HK-2 (cell line): ENCODE measurements around the gene MFAP1.
"Not testable (repeated sequence)": the region's sequence is repeated elsewhere in the genome, so short reads cannot be mapped to it uniquely, and the experiment has no call there.

Experiments used
- DNase-seq: peaks from one replicate; pipeline ENCODE4 v3.0.0-alpha.2; 2018; ENCODE audit not compliant: unreplicated experiment

The MFAP1 gene, protein sequence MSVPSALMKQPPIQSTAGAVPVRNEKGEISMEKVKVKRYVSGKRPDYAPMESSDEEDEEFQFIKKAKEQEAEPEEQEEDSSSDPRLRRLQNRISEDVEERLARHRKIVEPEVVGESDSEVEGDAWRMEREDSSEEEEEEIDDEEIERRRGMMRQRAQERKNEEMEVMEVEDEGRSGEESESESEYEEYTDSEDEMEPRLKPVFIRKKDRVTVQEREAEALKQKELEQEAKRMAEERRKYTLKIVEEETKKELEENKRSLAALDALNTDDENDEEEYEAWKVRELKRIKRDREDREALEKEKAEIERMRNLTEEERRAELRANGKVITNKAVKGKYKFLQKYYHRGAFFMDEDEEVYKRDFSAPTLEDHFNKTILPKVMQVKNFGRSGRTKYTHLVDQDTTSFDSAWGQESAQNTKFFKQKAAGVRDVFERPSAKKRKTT

GRCh38 chr15:43824302-43825246 is at the start of gene MFAP1:
Gene MFAP1 (minus strand): TSS chr15:43824690. CDS start chr15:43824569, 121 bp downstream.
- DNase-seq, result peak; percentile 87

- no peak for DNase-seq
Measured at GRCh38 chr15:43873651-43874050, 49.2 kb upstream of the MFAP1 start.

GRCh38 chr15:43872416-43873020 is 48.0 kb upstream of the MFAP1 start:
- peak; percentile 18 for DNase-seq

DNA sequence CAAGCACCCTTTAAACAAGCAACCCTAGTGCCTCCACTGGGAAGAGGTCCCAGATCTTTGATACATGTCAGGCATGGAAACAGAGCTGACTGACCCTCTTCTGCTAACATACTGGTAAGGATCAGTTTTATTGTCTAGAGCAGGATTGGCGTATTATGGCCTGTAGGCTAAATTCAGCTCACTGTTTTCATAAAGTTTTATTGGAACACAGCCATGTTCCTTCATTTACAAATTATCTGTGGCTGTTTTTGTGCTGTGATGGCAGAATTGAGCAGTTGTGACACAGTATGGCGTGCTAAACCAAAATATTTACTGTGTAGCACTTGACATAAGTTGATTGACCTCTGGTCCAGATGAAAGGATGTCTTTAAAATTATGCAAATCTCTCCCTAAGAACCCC is 47.3 kb upstream of the MFAP1 start:
- DNase-seq, result no peak

GRCh38 chr15:43868406-43868805 is 43.9 kb upstream of the MFAP1 start:
- no peak for DNase-seq

GRCh38 chr15:43867096-43867495 is 42.6 kb upstream of the MFAP1 start:
- DNase-seq, result no peak

DNA sequence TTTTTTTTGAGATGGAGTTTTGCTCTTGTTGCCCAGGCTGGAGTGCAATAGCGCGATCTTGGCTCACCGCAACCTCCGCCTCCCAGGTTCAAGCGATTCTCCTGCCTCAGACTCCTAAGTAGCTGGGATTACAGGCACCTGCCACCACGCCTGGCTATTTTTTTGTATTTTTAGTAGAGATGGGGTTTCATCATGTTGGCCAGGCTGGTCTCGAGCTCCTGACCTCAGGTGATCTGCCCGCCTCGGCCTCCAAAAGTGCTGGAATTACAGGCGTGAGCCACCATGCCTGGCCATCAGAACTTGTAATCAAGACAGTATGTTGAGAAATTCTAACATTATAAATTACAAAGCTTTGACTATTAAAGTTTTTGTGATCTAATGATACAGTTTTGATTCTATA is 42.1 kb upstream of the MFAP1 start:
- DNase-seq, result not testable (repeated sequence)

- DNase-seq, result no peak
Measured at GRCh38 chr15:43859546-43859945, 35.1 kb upstream of the MFAP1 start.

GRCh38 chr15:43854801-43855200 is 30.3 kb upstream of the MFAP1 start:
- no peak for DNase-seq

GRCh38 chr15:43852607-43853006 is 28.1 kb upstream of the MFAP1 start:
- no peak for DNase-seq

DNA sequence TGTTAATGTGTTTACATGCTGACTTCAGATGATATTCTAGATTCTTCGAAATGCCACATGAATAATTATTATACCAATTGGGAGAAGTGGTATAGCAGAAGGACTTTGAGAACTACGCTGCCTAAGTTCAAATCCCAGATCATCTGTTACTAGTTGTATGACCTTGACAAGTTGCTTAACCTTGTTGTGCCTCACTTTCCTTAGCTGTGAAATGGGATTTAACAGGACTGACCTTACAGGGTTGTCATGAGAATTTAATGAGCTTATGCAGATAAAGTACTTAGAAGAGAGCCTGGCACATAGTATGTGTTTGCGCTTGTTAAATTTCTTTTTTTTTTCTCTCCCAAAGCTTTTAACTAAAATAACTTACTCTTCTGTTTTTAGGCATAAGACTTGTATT is 26.8 kb upstream of the MFAP1 start:
- no peak for DNase-seq

GRCh38 chr15:43845421-43845820 is 20.9 kb upstream of the MFAP1 start:
- DNase-seq, result no peak

DNA sequence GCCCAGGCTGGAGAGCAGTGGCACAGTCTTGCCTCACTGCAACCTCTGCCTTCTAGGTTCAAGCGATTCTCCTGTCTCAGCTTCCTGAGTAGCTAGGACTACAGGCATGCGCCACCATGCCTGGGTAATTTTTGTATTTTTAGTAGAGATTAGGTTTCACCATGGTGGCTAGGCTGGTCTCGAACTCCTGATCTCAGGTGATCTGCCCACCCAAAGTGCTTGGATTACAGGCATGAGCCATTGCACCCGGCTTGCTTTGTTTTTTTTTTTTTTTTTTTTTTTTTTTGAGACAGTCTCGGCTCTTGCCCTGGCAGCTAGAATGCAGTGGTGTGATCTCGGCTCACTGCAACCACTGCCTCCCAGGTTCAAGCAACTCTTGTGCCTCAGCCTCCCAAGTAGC is 8.0 kb upstream of the MFAP1 start:
- not testable (repeated sequence) for DNase-seq

DNA sequence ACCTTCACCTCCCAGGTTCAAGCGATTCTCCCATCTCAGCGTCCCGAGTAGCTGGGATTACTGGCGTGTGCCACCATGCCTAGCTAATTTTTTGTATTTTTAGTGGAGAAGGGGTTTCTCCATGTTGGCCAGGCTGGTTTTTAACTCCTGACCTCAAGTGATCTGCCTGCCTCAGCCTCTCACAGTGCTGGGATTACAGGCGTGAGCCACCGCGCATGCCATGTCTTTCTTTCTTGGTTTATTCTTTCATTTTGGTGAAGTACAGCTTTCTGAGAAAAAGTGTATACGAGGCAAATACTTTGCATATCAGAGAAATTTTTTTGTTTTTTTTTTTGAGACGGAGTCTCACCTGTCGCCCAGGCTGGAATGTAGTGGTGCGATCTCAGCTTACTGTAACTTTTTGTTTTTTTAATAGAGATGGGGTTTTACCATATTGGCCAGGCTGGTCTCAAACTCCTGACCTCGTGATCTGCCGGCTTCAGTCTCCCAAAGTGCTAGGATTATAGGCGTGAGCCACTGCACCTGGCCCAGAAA is 7.1 kb upstream of the MFAP1 start:
- DNase-seq, result not testable (repeated sequence)

GRCh38 chr15:43830691-43831275 is 6.3 kb upstream of the MFAP1 start:
- not testable (repeated sequence) for DNase-seq

GRCh38 chr15:43829951-43830540 is 5.6 kb upstream of the MFAP1 start:
- not testable (repeated sequence) for DNase-seq

GRCh38 chr15:43828061-43828657 is 3.7 kb upstream of the MFAP1 start:
- DNase-seq, result no peak

DNA sequence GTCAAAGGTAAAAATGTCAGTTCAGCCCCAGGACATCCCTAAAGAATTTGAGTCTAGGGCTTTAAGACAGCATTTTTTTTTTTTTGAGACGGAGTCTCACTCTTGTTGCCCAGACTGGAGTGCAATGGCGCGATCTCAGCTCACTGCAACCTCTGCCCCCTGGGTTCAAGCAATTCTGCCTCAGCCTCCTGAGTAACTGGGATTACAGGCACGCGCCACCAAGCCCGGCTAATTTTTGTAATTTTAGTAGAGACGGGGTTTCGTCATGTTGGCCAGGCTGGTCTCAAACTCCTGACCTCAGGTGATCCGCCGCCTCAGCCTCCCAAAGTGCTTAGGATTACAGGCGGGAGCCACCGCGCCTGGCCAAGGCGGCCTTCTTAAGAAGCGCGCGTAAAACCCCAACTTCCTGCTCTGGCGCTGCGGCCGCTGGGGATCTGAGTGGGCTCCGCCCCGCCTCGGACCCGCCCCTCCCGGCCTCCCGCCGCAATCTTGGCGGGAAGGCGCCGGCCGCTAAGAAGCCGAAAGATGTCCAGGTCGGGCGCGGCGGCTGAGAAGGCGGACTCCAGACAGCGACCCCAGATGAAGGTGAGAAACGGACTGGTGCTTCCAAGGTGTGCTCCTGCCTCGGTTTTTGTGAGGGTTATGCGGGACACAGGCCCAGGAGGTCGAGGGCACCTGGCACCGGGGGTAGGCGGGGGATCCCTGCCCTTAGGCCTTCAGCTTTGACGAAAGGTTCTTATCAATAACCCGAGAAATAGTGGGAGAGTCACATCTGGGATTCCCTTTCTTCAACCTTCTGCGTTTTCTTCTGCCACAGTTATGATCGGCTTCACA is 2.2 kb upstream of the MFAP1 start, which contains the start of gene WDR76:
WDR76 (plus strand) TSS at position 495 of the 834 bp plus-strand sequence; CDS start at position 526, 31 bp downstream.
- DNase-seq, result peak; percentile 78

- no peak for DNase-seq
Measured at GRCh38 chr15:43826029-43826507, 1.6 kb upstream of the MFAP1 start.
